Measurements from ENCODE around the gene EMSY. TPM values are rescaled to one million over a fixed set of nuclear protein-coding genes. Genes with fewer than 3 reads are reported as not detected.

Gene EMSY
- total RNA-seq, 1 donor from 2014 or later, result 7.1 TPM

DNA sequence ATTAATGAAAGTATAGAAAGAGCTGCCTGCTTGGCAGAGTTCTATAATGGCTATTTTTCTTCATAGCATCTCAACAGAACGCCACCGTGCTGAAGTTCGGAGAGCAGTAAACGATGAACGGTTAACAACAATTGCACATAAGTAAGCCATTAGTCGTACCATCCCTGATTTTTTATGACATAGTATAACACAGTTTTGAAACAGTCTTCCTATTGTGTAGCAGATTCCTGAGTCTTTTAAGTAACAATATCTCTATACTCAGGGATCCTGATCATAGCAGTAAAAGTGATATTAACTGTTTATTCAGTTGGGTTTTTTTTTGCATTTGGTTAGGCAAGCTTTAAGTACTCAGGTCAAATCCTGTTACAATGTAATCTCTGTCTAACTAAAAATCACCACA, 8.4 kb downstream of the EMSY start:
- DNase-seq (ENCODE audit: low read depth in 2 of 2), result no peak

- no peak for DNase-seq (ENCODE audit: low read depth in 2 of 2)
Observed at GRCh38 chr11:76455331-76455730, 10.5 kb downstream of the EMSY start.

DNA sequence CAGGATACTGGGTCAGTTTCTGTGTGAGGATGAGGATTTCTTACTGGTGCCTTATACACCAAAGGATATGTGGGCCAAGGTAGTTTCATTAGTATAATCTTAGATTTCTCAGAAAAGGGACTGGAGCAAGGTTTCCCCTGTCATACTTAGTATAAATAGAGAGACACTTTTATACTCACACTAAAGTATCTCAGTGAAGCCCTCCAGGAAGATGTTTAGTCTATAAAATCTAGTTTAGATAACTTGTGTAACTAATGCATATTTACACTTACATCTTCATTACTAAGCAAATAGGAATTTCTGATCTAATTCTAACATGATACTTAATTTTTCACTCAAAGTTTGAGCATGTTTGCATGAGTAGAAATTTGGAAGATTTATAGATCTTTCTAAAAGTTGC, 11.1 kb downstream of the EMSY start:
- DNase-seq (ENCODE audit: low read depth in 2 of 2), result no peak

GRCh38 chr11:76456571-76456970, 11.8 kb downstream of the EMSY start:
- DNase-seq (ENCODE audit: low read depth in 2 of 2), result no peak

DNA sequence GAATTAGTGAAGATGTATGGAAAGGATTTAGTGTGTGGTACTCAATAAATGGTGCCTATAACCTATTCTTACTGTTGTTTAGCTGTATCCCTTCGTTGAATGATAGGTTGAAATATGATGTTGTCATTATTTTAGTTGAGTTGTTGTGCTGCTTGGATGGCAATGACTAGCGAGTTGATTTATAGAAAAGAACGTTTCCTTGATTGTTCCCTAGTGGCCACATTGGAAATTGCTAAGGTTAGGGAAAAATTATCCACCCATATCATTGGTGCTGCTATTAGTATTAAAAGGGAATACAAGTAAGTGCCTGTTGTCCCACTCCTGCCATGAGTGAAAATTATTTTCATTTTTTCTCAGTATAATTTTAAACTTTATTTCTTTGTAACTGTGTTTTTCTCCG, 14.5 kb downstream of the EMSY start:
- peak in 1 of 2 donors; percentile 8 for DNase-seq (ENCODE audit: low read depth in 2 of 2)

DNA sequence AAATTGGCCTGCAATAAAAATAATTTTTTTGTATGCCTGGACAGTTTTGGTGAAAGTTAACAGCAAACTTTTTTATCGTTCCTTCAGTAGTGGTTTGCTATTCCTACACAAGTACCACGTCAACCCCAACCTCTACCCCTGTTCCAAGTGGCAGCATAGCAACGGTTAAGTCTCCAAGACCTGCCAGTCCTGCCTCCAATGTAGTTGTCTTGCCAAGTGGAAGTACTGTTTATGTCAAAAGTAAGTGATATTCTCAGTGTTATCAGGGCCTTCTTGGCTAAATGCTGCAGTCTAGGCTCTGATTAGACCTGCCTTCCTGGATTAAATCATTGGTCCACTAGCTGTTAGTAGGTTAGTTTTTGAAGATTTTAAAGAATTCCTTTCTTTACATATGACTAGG, 15.0 kb downstream of the EMSY start:
- no peak for DNase-seq (ENCODE audit: low read depth in 2 of 2)

DNA sequence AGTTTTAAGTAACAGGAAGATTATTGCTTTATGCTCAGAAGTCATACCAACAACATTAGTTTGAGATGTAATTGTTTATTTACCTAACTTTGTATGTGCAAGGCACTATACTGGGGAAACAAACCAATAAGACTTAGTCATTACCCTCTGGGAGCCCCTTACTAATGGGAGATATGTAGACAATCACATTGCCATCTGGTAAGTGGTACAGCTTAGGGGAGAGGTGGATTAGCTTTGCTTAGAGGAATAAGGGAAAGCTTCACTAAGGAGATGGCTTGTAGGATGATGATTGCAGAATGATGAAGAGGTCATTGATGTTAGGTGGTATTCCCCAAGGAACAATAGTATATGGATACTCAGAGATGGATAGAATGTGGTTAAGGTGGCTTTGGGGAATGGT, 17.5 kb downstream of the EMSY start:
- DNase-seq (ENCODE audit: low read depth in 2 of 2), result no peak

DNA sequence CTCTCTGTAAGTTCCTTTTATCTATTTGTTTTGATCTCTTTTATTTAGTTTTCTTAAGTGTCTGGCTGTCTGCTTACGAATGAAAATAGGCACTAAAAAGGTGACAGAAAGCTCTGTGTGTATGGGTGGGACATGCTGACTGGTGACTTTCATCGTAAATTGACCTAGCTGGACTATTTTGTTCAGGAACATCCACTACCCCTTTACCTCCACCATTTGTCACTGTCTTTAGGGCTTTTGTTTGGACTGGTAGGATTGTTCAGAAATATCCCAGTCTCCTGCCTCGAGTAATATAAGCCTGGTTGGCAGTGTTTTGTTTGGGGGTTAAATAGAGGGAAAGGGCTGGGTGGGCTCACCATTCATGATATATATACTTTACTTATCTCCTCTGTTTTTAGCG, 20.9 kb downstream of the EMSY start:
- no peak for DNase-seq (ENCODE audit: low read depth in 2 of 2)

GRCh38 chr11:76466666-76467065, 21.8 kb downstream of the EMSY start:
- no peak for DNase-seq (ENCODE audit: low read depth in 2 of 2)

DNA sequence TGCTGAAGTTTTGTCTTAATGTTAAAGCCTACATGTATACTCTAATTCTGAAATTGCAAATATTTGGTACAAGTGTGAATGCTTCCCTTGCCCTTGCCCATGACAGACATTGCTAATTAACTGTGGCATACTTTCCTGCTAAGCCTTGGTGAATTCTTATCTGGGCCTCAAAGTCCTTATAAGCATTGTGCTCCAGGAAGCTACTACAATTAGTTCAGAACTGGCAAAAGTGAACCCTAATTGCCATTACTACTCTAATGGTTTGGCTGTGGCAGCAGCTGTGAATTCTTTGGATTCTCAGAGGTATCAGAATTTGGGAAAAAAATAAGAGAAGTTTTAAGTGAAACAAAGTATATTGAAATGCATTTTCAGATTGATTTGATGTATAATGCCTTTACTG, 24.3 kb downstream of the EMSY start:
- DNase-seq (ENCODE audit: low read depth in 2 of 2), result no peak

- DNase-seq (ENCODE audit: low read depth in 2 of 2), result no peak
Observed at GRCh38 chr11:76471382-76471781, 26.6 kb downstream of the EMSY start.

GRCh38 chr11:76480241-76480640, 35.4 kb downstream of the EMSY start:
- no peak for DNase-seq (ENCODE audit: low read depth in 2 of 2)

DNA sequence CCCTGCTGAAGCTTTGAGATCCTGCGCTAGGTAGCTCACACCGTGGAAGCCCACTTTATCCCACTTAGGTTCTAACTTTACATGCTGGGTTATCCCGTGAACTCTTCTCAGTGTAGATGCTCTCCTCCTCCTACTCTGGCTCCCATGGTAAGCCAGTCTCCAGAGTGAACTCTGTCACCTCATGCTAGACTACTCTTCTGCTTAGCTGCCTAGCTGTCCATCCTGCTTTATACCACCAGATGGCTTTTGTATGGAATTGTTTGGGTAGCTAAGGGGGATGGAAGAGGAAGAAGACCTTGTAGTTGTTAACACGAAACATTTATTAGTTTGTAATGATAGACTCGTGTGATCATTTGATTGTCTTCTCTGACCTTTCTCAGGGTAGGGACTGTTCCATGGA, 46.8 kb downstream of the EMSY start:
- no peak for DNase-seq (ENCODE audit: low read depth in 2 of 2)

DNA sequence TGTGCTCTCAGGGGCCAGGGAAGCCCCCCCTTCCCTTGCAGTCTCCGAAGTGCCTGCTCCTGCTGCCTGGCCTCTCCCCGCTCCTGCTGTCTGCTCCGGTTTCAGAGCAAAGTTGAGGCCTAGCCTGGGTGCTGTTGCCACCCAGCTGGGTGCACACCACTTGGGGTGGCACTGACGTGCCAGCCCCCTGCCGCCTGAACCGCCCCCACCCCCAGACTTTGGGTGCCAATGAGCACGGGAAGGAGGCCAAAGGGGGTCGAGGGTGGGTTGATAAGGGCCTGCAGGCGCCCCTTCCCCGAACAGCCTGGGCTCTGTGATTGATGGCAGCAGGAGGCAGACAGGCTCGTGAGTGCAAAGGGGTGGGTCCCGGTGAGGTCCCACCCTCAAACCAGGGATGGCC, 48.2 kb downstream of the EMSY start:
- no peak for DNase-seq (ENCODE audit: low read depth in 2 of 2)

GRCh38 chr11:76493626-76494539, 49.1 kb downstream of the EMSY start:
- DNase-seq (ENCODE audit: low read depth in 2 of 2), result no peak

- DNase-seq (ENCODE audit: low read depth in 2 of 2), result no peak
Observed at GRCh38 chr11:76495019-76495418, 50.2 kb downstream of the EMSY start.

GRCh38 chr11:76496174-76496573, 51.4 kb downstream of the EMSY start:
- DNase-seq (ENCODE audit: low read depth in 2 of 2), result no peak

GRCh38 chr11:76501526-76502202, 56.8 kb downstream of the EMSY start:
- no peak for DNase-seq (ENCODE audit: low read depth in 2 of 2)

DNA sequence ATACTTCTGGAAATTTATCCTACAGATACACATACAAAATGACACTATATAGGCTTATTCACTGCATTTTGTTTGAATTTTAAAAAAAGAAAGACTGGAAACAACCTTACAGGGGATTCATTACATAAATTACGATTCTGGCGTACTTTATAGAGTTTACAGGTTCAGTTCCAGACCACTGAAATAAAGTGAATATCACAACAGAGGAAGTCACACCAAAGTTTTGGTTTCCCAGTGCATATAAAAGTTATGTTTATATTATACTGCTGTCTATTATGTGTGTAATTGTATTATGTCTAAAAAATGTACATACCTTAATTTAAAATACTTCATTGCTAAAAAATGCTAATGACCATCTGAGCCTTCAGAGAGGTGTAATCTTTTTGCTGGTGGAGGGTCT, 62.0 kb downstream of the EMSY start:
- no peak for DNase-seq (ENCODE audit: low read depth in 2 of 2)

DNA sequence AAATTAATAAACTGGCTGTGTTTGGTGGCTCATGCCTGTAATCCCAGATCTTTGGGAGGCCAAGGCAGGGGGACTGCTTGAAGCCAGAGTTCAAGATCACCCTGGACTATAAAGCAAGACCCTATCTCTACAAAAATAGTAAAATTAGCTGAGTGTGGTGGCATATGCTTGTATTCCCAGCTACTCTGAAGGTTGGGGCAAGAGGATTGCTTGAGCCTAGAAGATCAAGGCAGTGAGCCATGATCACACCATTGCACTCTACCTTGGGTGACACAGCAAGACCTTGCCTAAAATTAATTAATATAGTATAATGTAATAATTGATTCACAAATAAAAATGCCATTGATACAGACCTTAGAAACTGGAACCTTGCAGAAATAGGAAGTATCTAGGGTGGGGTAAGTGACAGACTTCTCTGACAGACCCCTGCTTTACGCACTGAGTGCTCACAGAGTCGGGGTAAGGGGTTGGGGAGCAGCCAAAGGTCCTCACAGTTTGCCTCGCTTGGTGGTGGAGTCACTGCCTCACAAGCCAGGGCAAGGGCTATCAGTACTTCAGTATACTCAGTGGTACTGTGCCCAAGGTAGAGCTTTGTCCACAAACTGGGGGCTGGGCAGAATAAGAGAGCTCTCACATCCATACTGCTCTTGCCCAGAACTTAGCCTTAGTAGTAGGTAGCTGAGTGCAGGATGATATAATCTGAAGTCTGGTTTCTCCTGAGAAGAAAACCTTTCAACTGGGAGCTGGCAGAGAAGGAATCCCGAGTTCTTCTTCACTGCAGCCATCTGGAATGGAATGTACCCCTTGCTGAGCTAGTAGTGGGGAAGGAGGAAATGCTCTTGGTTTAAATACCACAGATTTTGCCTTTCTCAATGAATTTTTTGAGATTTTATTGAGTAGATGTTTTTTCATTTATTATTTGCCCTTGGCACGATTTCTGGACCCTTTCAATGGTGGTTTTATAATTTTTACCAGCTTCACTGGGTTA, 65.5 kb downstream of the EMSY start:
- DNase-seq (ENCODE audit: low read depth in 2 of 2), result no peak

DNA sequence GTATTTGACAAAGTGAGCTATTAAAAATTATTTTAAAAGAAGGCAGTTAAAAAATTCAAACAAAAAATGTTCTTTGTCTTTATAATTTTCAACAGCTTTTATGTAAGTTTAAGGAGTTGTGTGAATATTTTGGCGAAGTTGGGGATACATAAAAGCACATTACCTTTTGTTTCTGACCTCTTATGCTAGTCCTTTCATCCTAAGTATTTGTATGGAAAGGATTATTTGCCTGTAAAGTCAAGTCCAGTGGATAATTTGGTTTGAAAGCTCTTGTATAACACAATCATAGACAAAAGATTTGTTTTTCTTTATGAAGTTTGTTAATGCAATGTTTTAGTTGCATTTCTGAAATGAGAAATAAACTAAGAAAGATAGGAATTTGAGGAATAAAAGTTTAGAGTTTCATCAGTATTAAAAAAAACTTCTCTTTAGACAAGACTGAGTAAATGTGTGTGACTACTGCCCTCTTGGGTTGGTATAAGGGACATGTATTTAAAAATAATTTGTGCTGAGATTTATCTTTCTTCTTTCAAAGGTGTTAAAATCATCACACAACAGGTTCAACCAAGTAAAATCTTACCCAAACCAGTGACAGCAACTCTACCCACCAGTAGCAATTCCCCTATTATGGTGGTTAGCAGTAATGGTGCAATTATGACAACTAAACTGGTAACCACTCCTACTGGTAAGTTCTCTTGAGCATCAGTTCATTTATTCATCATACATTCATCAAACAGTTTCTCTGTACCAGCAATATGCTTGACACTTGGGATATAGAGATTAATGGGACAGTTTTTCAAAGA, 68.2 kb downstream of the EMSY start:
- peak; percentile 61 to 72 for DNase-seq (ENCODE audit: low read depth in 2 of 2)

Measured in lung microvascular endothelial cell (primary cell).